ENCODE results near the gene DIS3L2.

Gene DIS3L2

GRCh38 chr2:232218778-232219495 lies 257.4 kb downstream of the DIS3L2 start:
- no peak overlapping the region for H3K4me2 ChIP-seq (ENCODE audit: low read length)
- TF ChIP-seq, protein P1, sequence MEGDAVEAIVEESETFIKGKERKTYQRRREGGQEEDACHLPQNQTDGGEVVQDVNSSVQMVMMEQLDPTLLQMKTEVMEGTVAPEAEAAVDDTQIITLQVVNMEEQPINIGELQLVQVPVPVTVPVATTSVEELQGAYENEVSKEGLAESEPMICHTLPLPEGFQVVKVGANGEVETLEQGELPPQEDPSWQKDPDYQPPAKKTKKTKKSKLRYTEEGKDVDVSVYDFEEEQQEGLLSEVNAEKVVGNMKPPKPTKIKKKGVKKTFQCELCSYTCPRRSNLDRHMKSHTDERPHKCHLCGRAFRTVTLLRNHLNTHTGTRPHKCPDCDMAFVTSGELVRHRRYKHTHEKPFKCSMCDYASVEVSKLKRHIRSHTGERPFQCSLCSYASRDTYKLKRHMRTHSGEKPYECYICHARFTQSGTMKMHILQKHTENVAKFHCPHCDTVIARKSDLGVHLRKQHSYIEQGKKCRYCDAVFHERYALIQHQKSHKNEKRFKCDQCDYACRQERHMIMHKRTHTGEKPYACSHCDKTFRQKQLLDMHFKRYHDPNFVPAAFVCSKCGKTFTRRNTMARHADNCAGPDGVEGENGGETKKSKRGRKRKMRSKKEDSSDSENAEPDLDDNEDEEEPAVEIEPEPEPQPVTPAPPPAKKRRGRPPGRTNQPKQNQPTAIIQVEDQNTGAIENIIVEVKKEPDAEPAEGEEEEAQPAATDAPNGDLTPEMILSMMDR (IDR thresholded peaks at IDR 0.05): no peak

GRCh38 chr2:232219496-232219870 lies 258.0 kb downstream of the DIS3L2 start:
- Histone ChIP-seq H3K27me3 (ENCODE audit: control insufficient read depth, insufficient read depth, low read length) (no peaks in the 10 kb centered on the region), H3K79me2 (peaks cover 3% of the 10 kb centered on the region), H2AFZ (no peak overlapping the region), H3K4me2 (ENCODE audit: low read length) (no peak overlapping the region), H3K4me1 (no peaks in the 10 kb centered on the region), H3K36me3 (ENCODE audit: control insufficient read depth, insufficient read depth, low read length) (no peaks in the 10 kb centered on the region), H3K4me3 (ENCODE audit: low read depth, low read length) (no peak overlapping the region), H3K9me3 (ENCODE audit: control insufficient read depth, low read length) (no peaks in the 10 kb centered on the region), H3K27ac (no peak overlapping the region), H3K9ac (no peak overlapping the region)
- TF ChIP-seq, protein P1 (IDR thresholded peaks at IDR 0.05): no peak

More at GRCh38 chr2:232218778-232219495, 257.4 kb downstream of the DIS3L2 start:
- Histone ChIP-seq H3K4me3 (ENCODE audit: low read depth, low read length) (no peak overlapping the region), H3K27ac (no peak overlapping the region), H3K79me2 (peaks cover 3% of the 10 kb centered on the region), H2AFZ (no peak overlapping the region), H3K9me3 (ENCODE audit: control insufficient read depth, low read length) (no peaks in the 10 kb centered on the region), H3K9ac (no peak overlapping the region), H3K4me1 (no peaks in the 10 kb centered on the region), H3K36me3 (ENCODE audit: control insufficient read depth, insufficient read depth, low read length) (no peaks in the 10 kb centered on the region), H3K27me3 (ENCODE audit: control insufficient read depth, insufficient read depth, low read length) (no peaks in the 10 kb centered on the region)

DNA sequence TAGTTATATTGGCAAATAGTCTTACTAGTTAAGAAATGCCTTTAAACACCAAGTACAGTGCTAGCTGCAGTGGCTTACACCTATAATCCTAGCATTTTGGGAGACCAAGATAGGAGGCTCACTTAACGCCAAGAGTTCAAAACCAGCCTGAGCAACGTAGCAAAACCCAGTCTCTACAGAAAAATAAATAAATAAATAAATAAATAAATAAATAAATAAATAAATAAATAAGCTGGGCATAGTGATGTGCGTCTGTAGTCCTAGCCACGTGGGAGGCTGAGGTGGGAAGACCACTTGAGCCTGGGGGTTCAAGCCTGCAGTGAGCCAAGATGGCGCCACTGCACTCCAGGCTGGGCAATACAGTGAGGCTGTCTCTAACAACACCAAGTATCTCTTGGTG lies 258.4 kb downstream of the DIS3L2 start:
- Histone ChIP-seq H2AFZ (no peak overlapping the region), H3K79me2 (no peaks in the 10 kb centered on the region), H3K36me3 (ENCODE audit: control insufficient read depth, insufficient read depth, low read length) (no peaks in the 10 kb centered on the region), H3K9ac (no peak overlapping the region), H3K4me3 (ENCODE audit: low read depth, low read length) (no peak overlapping the region), H3K4me1 (no peaks in the 10 kb centered on the region), H3K9me3 (ENCODE audit: control insufficient read depth, low read length) (no peaks in the 10 kb centered on the region), H3K4me2 (ENCODE audit: low read length) (no peak overlapping the region), H3K27ac (no peak overlapping the region), H3K27me3 (ENCODE audit: control insufficient read depth, insufficient read depth, low read length) (no peaks in the 10 kb centered on the region)
- TF ChIP-seq, protein P1 (IDR thresholded peaks at IDR 0.05): no peak

DNA sequence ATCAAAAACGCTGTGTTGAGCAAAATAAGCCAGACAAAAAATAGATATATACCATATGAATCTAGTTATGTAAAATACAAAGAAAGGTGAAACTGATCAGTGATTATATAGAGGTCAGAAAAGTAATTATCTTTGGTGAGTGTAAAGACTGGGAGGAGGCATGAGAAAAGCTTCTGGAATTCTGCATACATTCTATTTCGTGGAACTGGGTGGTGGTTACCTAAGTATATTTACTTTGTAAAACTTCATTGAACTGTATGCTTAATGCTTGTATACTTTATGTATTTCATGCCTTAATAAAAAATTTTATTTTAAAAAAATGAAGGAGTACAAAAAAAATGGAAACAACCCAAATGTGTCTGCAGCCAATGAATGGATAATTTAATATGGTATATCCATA lies 263.9 kb downstream of the DIS3L2 start:
- H3K4me1 ChIP-seq: no peaks in the 10 kb centered on the region
- no peak overlapping the region for H3K4me3 ChIP-seq (ENCODE audit: low read depth, low read length)
- no peak overlapping the region for H3K9ac ChIP-seq
- TF ChIP-seq, protein P1 (IDR thresholded peaks at IDR 0.05): no peak
- H2AFZ ChIP-seq: no peak overlapping the region
- H3K36me3 ChIP-seq (ENCODE audit: control insufficient read depth, insufficient read depth, low read length): no peaks in the 10 kb centered on the region
- no peak overlapping the region for H3K4me2 ChIP-seq (ENCODE audit: low read length)
- H3K79me2 ChIP-seq: peaks cover 2% of the 10 kb centered on the region
- no peaks in the 10 kb centered on the region for H3K27me3 ChIP-seq (ENCODE audit: control insufficient read depth, insufficient read depth, low read length)
- H3K9me3 ChIP-seq (ENCODE audit: control insufficient read depth, low read length): no peaks in the 10 kb centered on the region
- no peak overlapping the region for H3K27ac ChIP-seq

DNA sequence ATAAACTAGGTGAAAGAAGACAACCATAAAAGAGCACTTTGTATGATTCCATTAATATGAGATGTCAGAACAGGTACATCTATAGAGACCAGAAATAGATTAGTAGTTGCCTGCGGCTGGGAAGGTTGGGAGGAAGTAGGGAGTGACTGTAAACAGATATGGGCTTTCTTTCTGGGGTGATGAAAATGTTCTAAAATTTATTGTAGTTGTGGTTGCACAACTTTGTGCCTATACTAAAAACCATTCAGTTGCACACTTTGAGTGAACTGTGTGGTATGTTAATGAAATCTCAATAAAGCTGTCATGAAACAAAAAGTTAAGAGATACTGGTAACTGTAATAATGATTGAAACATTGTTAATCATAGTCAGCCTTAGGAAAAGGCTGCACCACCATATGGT lies 264.4 kb downstream of the DIS3L2 start:
- Histone ChIP-seq H3K4me2 (ENCODE audit: low read length) (no peak overlapping the region), H3K9me3 (ENCODE audit: control insufficient read depth, low read length) (no peaks in the 10 kb centered on the region), H3K36me3 (ENCODE audit: control insufficient read depth, insufficient read depth, low read length) (no peaks in the 10 kb centered on the region), H3K27ac (no peak overlapping the region), H3K4me1 (no peaks in the 10 kb centered on the region), H3K79me2 (peaks cover 2% of the 10 kb centered on the region), H2AFZ (no peak overlapping the region), H3K9ac (no peak overlapping the region), H3K4me3 (ENCODE audit: low read depth, low read length) (no peak overlapping the region), H3K27me3 (ENCODE audit: control insufficient read depth, insufficient read depth, low read length) (no peaks in the 10 kb centered on the region)
- TF ChIP-seq, protein P1 (IDR thresholded peaks at IDR 0.05): no peak

All from parathyroid adenoma (tissue), 2 donors.